WERI-Rb-1 (cell line): ENCODE results near the gene HYAL3.
"Not testable (repeated sequence)": the region's sequence is repeated elsewhere in the genome, so short reads cannot be mapped to it uniquely, and the experiment has no call there.

Experiments used
- DNase-seq: peaks from one replicate; pipeline ENCODE4 v3.0.0-alpha.2; 2020
- H3K27ac ChIP-seq: fragments of 250-450 bp; sonication (Bioruptor Pico); 2 replicates; pipeline ENCODE4 v1.5.1; 2020; ENCODE audit warnings: mild to moderate bottlenecking, moderate library complexity
- H3K27me3 ChIP-seq: fragments of 250-450 bp; sonication (Bioruptor Pico); 2 replicates; pipeline ENCODE4 v1.5.1; 2021; ENCODE audit warnings: mild to moderate bottlenecking, low read depth, moderate library complexity; ENCODE audit not compliant: insufficient read depth, severe bottlenecking
- H3K36me3 ChIP-seq: fragments of 250-450 bp; sonication (Bioruptor Pico); 2 replicates; pipeline ENCODE4 v1.5.1; 2020; ENCODE audit warnings: mild to moderate bottlenecking, moderate library complexity
- H3K4me3 ChIP-seq: 2 replicates; pipeline ENCODE4 v1.5.1; 2011; ENCODE audit warnings: low read depth, mild to moderate bottlenecking, control low read depth, low read length
- H3K9me3 ChIP-seq: fragments of 250-450 bp; sonication (Bioruptor Pico); 2 replicates; pipeline ENCODE4 v1.5.1; 2021; ENCODE audit warnings: mild to moderate bottlenecking, moderate library complexity; ENCODE audit not compliant: severe bottlenecking
- TF ChIP-seq, protein P1 (sequence below): IDR thresholded peaks from 2 replicates; pipeline ENCODE4 v1.5.1; 2011; ENCODE audit warnings: low read depth, mild to moderate bottlenecking, control low read depth, inconsistent platforms, low read length

Gene HYAL3

DNA sequence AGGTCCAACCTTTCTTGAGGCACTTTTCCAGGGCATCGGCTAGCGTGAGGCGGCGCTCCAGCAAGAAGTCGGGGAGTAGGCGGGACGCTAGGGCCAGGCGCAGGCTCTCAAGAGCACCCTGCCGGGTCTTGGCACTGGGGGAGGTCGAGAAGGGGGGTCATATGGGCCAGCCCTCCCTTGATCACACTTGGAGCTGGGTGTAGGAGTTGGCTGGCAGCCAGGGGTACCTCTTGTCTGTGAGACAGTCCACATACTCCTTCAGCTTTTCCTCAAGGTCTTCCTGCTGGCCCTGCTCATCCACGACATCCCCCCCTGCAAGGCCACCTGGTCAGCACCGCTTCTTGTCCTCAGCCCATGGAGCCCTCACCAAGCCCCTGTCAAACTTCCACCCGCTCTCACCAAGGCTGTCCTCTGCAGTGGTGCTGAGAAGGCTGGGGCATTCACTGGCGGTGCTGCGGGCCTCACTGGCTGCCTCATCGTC, 9.0 kb downstream of the HYAL3 start:
- no peak overlapping the region for H3K4me3 ChIP-seq
- H3K27me3 ChIP-seq: no peaks in the 10 kb centered on the region
- no peak for DNase-seq
- H3K9me3 ChIP-seq: no peaks in the 10 kb centered on the region
- TF ChIP-seq, protein P1, sequence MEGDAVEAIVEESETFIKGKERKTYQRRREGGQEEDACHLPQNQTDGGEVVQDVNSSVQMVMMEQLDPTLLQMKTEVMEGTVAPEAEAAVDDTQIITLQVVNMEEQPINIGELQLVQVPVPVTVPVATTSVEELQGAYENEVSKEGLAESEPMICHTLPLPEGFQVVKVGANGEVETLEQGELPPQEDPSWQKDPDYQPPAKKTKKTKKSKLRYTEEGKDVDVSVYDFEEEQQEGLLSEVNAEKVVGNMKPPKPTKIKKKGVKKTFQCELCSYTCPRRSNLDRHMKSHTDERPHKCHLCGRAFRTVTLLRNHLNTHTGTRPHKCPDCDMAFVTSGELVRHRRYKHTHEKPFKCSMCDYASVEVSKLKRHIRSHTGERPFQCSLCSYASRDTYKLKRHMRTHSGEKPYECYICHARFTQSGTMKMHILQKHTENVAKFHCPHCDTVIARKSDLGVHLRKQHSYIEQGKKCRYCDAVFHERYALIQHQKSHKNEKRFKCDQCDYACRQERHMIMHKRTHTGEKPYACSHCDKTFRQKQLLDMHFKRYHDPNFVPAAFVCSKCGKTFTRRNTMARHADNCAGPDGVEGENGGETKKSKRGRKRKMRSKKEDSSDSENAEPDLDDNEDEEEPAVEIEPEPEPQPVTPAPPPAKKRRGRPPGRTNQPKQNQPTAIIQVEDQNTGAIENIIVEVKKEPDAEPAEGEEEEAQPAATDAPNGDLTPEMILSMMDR: no peak
- no peak overlapping the region for H3K27ac ChIP-seq
- H3K36me3 ChIP-seq: peaks cover 36% of the 10 kb centered on the region

DNA sequence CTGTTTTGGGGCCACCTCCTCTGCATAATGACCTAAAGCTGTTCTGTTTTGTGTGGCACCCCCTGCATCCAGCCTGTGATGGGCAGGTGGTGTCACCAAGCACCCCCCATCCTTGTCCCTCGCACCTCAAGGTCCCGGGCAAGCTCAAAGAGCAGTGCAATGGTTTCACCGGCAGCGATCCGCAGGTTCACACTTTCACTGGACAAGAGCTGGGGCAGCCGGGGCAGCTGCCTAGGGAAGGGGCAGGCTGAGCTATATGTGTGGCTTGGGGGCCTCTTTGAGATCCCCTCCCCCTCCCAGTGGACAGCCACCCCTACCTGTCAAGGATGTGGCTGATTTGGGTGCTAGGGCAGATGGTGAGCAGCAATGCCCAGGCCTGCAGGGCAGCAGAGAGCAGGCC, 10.1 kb downstream of the HYAL3 start:
- no peak for DNase-seq
- no peak overlapping the region for H3K4me3 ChIP-seq
- H3K27ac ChIP-seq: no peak overlapping the region
- H3K36me3 ChIP-seq: peaks cover 36% of the 10 kb centered on the region
- H3K9me3 ChIP-seq: no peaks in the 10 kb centered on the region
- H3K27me3 ChIP-seq: no peaks in the 10 kb centered on the region
- TF ChIP-seq, protein P1: no peak

DNA sequence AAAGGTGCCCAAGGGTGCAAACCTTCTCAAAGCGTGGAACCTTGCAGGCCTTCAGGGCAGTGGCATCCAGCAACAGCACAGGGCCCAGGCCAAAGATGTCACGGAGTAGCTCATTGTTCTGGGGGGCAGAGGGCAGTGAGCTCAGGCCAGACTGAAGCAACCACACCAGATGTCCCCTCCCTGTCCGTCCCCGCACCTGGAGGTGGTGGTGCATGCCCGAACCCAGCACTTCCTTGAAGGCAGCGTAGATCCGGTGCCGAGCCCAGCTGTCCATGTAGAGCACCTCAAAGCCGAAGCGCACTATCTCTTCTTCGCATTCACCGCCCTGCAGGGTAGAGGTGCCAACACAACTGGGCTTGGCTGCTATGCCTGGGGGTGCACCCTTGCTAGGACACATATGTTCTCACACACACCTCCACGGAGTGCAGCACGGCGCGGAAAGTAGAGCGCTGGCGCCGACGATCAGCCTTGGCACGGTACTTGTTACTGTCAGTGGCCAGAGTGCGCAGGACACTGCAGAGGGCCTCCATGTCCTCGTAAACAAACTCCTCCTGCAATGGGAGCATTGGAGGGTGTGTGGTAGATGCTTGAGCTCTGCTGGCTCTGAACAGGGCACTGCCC, 10.7 kb downstream of the HYAL3 start:
- Histone ChIP-seq H3K9me3 (no peaks in the 10 kb centered on the region), H3K27me3 (no peaks in the 10 kb centered on the region), H3K27ac (no peak overlapping the region), H3K36me3 (peaks cover 36% of the 10 kb centered on the region), H3K4me3 (no peak overlapping the region)
- TF ChIP-seq, protein P1: no peak
- DNase-seq: no peak

DNA sequence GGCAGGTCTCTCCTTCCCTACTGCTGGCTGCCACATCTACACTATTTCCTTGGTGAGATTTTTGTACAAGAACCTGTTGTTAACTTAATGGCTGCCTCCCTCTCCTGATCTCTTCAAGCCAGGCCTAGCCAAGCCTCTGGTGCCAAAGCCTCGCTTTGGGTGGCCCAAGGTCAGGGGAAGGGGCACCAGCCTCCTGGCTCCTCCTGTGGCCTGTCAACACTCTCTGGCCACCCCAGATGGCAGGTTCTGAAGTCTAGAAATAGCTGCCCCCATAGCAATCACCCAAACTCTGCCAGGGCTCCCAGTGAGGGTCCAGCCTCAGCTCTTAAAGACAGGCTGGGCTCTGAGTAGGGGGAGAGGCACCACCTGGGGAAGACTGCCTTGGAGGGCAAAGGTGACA, 11.9 kb downstream of the HYAL3 start:
- no peaks in the 10 kb centered on the region for H3K27me3 ChIP-seq
- TF ChIP-seq, protein P1: no peak
- H3K36me3 ChIP-seq: peaks cover 36% of the 10 kb centered on the region
- no peak overlapping the region for H3K27ac ChIP-seq
- no peak for DNase-seq
- H3K4me3 ChIP-seq: no peak overlapping the region
- H3K9me3 ChIP-seq: no peaks in the 10 kb centered on the region

DNA sequence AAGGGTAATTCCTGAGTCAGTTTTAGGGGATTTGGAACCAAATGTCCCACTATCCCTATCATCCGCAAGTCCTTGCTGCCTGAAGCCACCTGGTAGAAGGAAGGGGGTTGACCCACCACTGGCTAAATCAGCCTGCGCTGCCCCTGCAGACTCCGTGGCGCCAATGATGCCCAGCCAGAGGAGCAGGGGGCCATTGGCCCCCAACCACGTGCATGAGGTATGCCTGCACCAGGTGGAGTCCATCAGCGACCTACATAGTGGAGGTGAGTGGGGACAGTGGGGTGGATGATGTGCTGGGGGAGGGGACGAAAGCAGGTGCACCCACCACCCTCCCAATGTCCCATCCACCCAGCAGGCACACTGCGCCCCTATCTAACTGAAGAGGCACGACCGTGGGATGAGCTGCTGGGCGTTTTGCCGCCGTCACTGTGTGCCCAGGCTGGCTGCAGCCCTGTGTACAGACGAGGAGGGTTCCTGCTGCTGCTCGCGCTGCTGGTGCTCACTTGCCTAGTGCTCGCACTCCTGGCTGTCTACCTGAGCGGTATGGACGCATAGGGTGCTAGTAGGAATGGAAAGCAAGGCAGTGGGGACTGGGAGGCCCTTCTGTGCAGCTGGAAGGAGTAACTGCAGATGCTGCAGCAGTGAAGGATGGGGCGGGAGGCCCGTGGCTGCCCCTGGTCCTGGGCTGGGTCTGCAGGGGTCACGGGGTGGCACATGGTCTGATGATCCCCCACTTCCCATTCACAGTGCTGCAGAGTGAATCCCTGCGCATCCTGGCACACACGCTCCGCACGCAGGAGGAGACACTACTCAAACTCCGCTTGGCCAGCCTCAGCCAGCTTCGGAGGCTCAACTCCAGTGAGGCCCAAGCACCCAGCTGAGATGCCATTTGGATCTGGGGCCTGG, 12.6 kb downstream of the HYAL3 start:
- H3K27me3 ChIP-seq: no peaks in the 10 kb centered on the region
- DNase-seq: no peak
- TF ChIP-seq, protein P1: no peak
- peaks cover 33% of the 10 kb centered on the region for H3K36me3 ChIP-seq
- H3K27ac ChIP-seq: no peak overlapping the region
- no peaks in the 10 kb centered on the region for H3K9me3 ChIP-seq
- H3K4me3 ChIP-seq: no peak overlapping the region

DNA sequence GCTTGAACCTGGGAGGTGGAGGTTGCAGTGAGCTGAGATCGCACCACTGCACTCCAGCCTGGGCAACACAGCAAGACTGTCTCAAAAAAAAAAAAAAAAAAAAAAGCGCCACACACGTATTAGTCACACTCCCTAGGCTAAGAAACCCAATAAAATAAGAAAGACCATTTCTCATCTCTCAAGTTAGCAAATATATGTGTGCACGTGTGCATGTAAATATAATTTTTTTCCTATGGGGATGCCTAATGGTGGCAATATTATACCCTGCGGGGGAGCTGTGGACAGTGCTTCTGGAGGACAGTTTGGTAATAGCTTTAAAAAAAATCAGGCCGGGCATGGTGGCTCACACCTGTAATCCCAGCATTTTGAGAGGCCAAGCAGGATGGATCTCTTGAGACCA, 15.1 kb downstream of the HYAL3 start:
- not testable (repeated sequence) for DNase-seq, H3K9me3 ChIP-seq, H3K4me3 ChIP-seq, H3K27me3 ChIP-seq, H3K27ac ChIP-seq
- peaks cover 17% of the 10 kb centered on the region for H3K36me3 ChIP-seq
